IMR-90 (cell line): ENCODE results near the gene ATP1B2. TPM values are rescaled to one million over a fixed set of nuclear protein-coding genes. Genes with fewer than 3 reads are reported as not detected.

Experiments used
- ATAC-seq: fragments of 200-7000 bp; cut with Tn5 transposase; 2 replicates; pipeline ENCODE4 v1.9.1; 2020; ENCODE audit warnings: low read depth, mild to moderate bottlenecking, moderate library complexity
- BruUV-seq: library from RNA; stranded (reverse); fragments of 400-500 nt; replicated peaks from 2 replicates; lab custom pipeline; 2021; lab: Mats Ljungman, UMichigan
- CTCF ChIA-PET: fragments of 300-600 bp; formaldehyde crosslinking; extraction: SDS; loops from one replicate; lab custom pipeline; 2021; ENCODE audit warnings: antibody characterized with exemption; lab: Yijun Ruan, JAX
- POLR2A ChIA-PET: fragments of 300-600 bp; sonication (Branson Sonifier 250); formaldehyde crosslinking; loops from one replicate; lab custom pipeline; 2022; ENCODE audit warnings: antibody characterized with exemption; ENCODE audit not compliant: unreplicated experiment; lab: Charles Lee
- DNase-seq: peaks from one replicate; pipeline ENCODE4 v3.0.0; 2013
- H2AFZ ChIP-seq: replicated peaks from 2 replicates; pipeline ENCODE3; 2013; ENCODE audit warnings: low read length, mild to moderate bottlenecking; ENCODE audit not compliant: poor library complexity
- H2AK5ac ChIP-seq: 2 replicates; pipeline ENCODE4 v1.6.1; 2013; ENCODE audit warnings: low read depth, low read length, inconsistent platforms
- H2AK9ac ChIP-seq: replicated peaks from 2 replicates; pipeline ENCODE3; 2013; ENCODE audit warnings: mild to moderate bottlenecking, low read depth, low read length, moderate library complexity; ENCODE audit not compliant: poor library complexity
- H2BK120ac ChIP-seq: 2 replicates; pipeline ENCODE4 v1.6.1; 2013; ENCODE audit warnings: low read depth, low read length, inconsistent platforms
- H2BK15ac ChIP-seq: 3 replicates; pipeline ENCODE4 v1.6.1; 2013; ENCODE audit warnings: low read depth, low read length, inconsistent platforms
- H2BK20ac ChIP-seq: 2 replicates; pipeline ENCODE4 v1.6.1; 2013; ENCODE audit warnings: low read depth, mild to moderate bottlenecking, inconsistent platforms, low read length, moderate library complexity
- H2BK5ac ChIP-seq: 2 replicates; pipeline ENCODE4 v1.6.1; 2013; ENCODE audit warnings: mild to moderate bottlenecking, low read depth, low read length, inconsistent platforms; ENCODE audit not compliant: poor library complexity, severe bottlenecking
- H3K14ac ChIP-seq: replicated peaks from 2 replicates; pipeline ENCODE4 v1.6.1; 2013; ENCODE audit warnings: low read depth, low read length, inconsistent platforms
- H3K18ac ChIP-seq: 2 replicates; pipeline ENCODE4 v1.6.1; 2013; ENCODE audit warnings: low read depth, low read length, control low read depth
- H3K23ac ChIP-seq: 2 replicates; pipeline ENCODE4 v1.6.1; 2013; ENCODE audit warnings: low read depth, low read length, inconsistent platforms
- H3K27ac ChIP-seq: 2 replicates; pipeline ENCODE4 v1.5.1; 2013; ENCODE audit warnings: mild to moderate bottlenecking, control low read depth, low read length; ENCODE audit not compliant: insufficient read depth
- H3K27me3 ChIP-seq: 2 replicates; pipeline ENCODE4 v1.6.1; 2013; ENCODE audit warnings: low read length; ENCODE audit not compliant: control insufficient read depth, insufficient read depth
- H3K36me3 ChIP-seq: 2 replicates; pipeline ENCODE4 v1.6.1; 2013; ENCODE audit warnings: low read length, mixed read lengths; ENCODE audit not compliant: control insufficient read depth, insufficient read depth
- H3K4ac ChIP-seq: 2 replicates; pipeline ENCODE4 v1.6.1; 2013; ENCODE audit warnings: low read depth, low read length, inconsistent platforms
- H3K4me1 ChIP-seq: 2 replicates; pipeline ENCODE4 v1.6.1; 2013; ENCODE audit warnings: low read length, mixed read lengths; ENCODE audit not compliant: control insufficient read depth, insufficient read depth
- H3K4me2 ChIP-seq: 2 replicates; pipeline ENCODE4 v1.6.1; 2013; ENCODE audit warnings: low read depth, mild to moderate bottlenecking, control low read depth, low read length, moderate library complexity
- H3K4me3 ChIP-seq: 2 replicates; pipeline ENCODE4 v1.5.1; 2013; ENCODE audit warnings: low read depth, mild to moderate bottlenecking, control low read depth, low read length, moderate library complexity; ENCODE audit not compliant: insufficient read depth
- H3K56ac ChIP-seq: 2 replicates; pipeline ENCODE4 v1.6.1; 2013; ENCODE audit warnings: low read length, inconsistent platforms; ENCODE audit not compliant: insufficient read depth; ENCODE audit errors: extremely low read depth
- H3K79me1 ChIP-seq, 2 experiments: 2 replicates each; pipeline ENCODE4 v1.6.1; 2013; ENCODE audit warnings: low read length in 2 of 2, inconsistent platforms in 1 of 2, low read depth in 1 of 2
- H3K9ac ChIP-seq: 2 replicates; pipeline ENCODE4 v1.6.1; 2013; ENCODE audit warnings: low read depth, low read length, control low read depth
- H3K9me1 ChIP-seq: 2 replicates; pipeline ENCODE4 v1.6.1; 2013; ENCODE audit warnings: low read length, inconsistent platforms; ENCODE audit not compliant: insufficient read depth
- H3K9me3 ChIP-seq: 2 replicates; pipeline ENCODE4 v1.6.1; 2013; ENCODE audit warnings: low read length; ENCODE audit not compliant: control insufficient read depth, insufficient read depth
- H4K20me1 ChIP-seq: 2 replicates; pipeline ENCODE4 v1.6.1; 2013; ENCODE audit warnings: low read length, inconsistent platforms; ENCODE audit not compliant: insufficient read depth
- H4K5ac ChIP-seq: 2 replicates; pipeline ENCODE4 v1.6.1; 2013; ENCODE audit warnings: mild to moderate bottlenecking, low read depth, low read length, control low read depth
- H4K8ac ChIP-seq, 2 experiments: 2 replicates each; pipeline ENCODE4 v1.6.1; 2013; ENCODE audit warnings: low read depth in 2 of 2, low read length in 2 of 2, control low read depth in 1 of 2, inconsistent platforms in 1 of 2
- H4K91ac ChIP-seq: 2 replicates; pipeline ENCODE4 v1.6.1; 2013; ENCODE audit warnings: low read depth, low read length, inconsistent platforms; ENCODE audit not compliant: insufficient read depth
- MAZ ChIP-seq: IDR thresholded peaks from 2 replicates; pipeline ENCODE4 v1.6.1; 2012; ENCODE audit warnings: low read depth, mild to moderate bottlenecking, low read length, improper control_type of control experiment, moderate library complexity, borderline replicate concordance
- MXI1 ChIP-seq: IDR thresholded peaks from 2 replicates; pipeline ENCODE4 v1.6.1; 2012; ENCODE audit warnings: low read depth, mild to moderate bottlenecking, low read length, moderate library complexity, borderline replicate concordance
- WGBS, 2 experiments: methylation state at CpG; one replicate each; pipeline versions ENCODE4 v1.1.5 to v1.1.7; 2013; ENCODE audit warnings: missing lambda C conversion rate in 2 of 2; ENCODE audit not compliant: insufficient read length in 1 of 2; ENCODE audit errors: extremely low coverage in 2 of 2; 5-methylcytosine and 5-hydroxymethylcytosine counted together
- dilution Hi-C: fragments of 300-500 bp; cut with HindIII; formaldehyde crosslinking; loops from one replicate; pipeline ENCODE4 v1.14.3; 2018; ENCODE audit warnings: low sequenced_read_pairs; ENCODE audit not compliant: unreplicated experiment
- in situ Hi-C: fragments of 300-500 bp; cut with MboI; formaldehyde crosslinking; loops from 3 replicates; pipeline ENCODE4 v1.14.3; 2019; ENCODE audit warnings: low sequenced_read_pairs, inconsistent platforms, mixed read lengths
- intact Hi-C: fragments of 100-400 bp; cut with micrococcal nuclease; formaldehyde crosslinking; loops from 2 replicates; pipeline ENCODE4 v1.10.0; 2022
- polyA plus RNA-seq, 3 experiments: library from polyadenylated mRNA; depleted of rRNA; stranded (reverse); fragments of >200 nt; gene quantifications; 2 replicates each; pipeline ENCODE4 v1.2.3, GENCODE V29; 2012; ENCODE audit warnings: low replicate concordance in 1 of 3
- total RNA-seq: library from RNA; depleted of rRNA; stranded (reverse); fragments of >200 nt; gene quantifications from 2 replicates; pipeline ENCODE4 v1.2.3, GENCODE V29; 2012
- TF ChIP-seq, protein P1 (sequence below): fragments of 150-350 bp; IDR thresholded peaks from 2 replicates; pipeline ENCODE4 v1.6.1; 2017; ENCODE audit warnings: mild to moderate bottlenecking, antibody characterized with exemption, low read length, low read depth

Gene ATP1B2
- total and polyA plus RNA-seq, 2 of the 4 experiments (the other 2 are of a cell fraction), result 0.02 TPM; not detected in 1

- TF ChIP-seq, protein P1, sequence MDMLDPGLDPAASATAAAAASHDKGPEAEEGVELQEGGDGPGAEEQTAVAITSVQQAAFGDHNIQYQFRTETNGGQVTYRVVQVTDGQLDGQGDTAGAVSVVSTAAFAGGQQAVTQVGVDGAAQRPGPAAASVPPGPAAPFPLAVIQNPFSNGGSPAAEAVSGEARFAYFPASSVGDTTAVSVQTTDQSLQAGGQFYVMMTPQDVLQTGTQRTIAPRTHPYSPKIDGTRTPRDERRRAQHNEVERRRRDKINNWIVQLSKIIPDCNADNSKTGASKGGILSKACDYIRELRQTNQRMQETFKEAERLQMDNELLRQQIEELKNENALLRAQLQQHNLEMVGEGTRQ, result no peak
Measured at GRCh38 chr17:7703584-7704479, 53.1 kb downstream of the ATP1B2 start (continued).

DNA sequence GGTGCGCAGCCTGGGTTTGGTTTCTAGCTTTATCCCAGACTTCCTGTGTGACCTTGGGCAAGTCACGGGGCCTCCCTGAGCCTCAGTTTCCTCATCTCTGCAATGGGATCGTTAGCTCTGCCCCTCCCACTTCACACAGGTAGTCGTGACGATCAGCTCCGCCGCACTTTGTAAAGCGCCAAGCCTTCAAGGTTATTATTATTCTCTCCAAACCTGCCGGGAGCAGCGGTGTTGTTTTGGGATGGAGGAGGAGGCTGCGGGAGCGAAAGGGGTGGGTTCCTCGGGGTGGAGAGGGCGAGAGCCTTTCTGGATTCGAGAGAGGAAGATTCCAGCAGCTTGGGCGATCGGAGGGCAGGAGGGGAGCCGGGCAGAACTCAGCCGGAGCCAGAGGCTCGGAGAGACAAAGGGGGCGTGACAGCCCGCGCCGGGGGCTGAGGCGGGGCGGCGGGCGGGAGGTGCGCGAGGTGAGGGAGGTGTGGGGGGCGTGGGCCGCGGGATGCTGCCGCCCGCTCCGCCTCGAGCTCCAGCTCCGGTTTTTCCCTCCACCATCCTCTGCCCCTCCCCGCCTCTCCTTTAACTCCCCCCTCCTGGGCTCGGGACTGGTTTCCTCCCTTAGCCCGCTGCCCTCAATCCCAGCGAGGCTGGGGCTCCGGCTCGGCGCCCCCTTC is 54.0 kb downstream of the ATP1B2 start, which contains the start of gene EFNB3:
TSS of gene EFNB3 (plus strand) at position 602 of the 668 bp plus-strand sequence. CDS start 397 bp downstream, outside the sequence.
- Histone ChIP-seq H2BK15ac (no peak within 1 kb of the TSS), H3K56ac (no peak within 1 kb of the TSS), H2AFZ (peak within 1 kb of the TSS; percentile 43), H3K36me3 (peaks cover 9% of the 10 kb centered on the region), H3K14ac (no peak within 1 kb of the TSS), H3K4me3 (peak within 1 kb of the TSS; percentile 36), H4K20me1 (no peaks in the 10 kb centered on the region), H2BK120ac (no peak within 1 kb of the TSS), H4K8ac (no peak within 1 kb of the TSS), H2BK5ac (no peak within 1 kb of the TSS), H3K23ac (peak within 1 kb of the TSS; percentile 5), H3K9ac (peak within 1 kb of the TSS; percentile 32; the same call in 1 of the 2 replicates), H2AK5ac (no peak within 1 kb of the TSS), H3K27me3 (peaks cover 41% of the 10 kb centered on the region), H3K4me1 (peaks cover 3% of the 10 kb centered on the region; the same call in 1 of the 2 replicates), H3K18ac (no peak within 1 kb of the TSS), H3K4me2 (peak within 1 kb of the TSS; percentile 80), H2AK9ac (peak within 1 kb of the TSS; percentile 78), H3K9me1 (no peaks in the 10 kb centered on the region), H3K9me3 (no peaks in the 10 kb centered on the region), H3K79me1 (no peaks in the 10 kb centered on the region), H4K5ac (no peak within 1 kb of the TSS), H3K4ac (no peak within 1 kb of the TSS), H4K91ac (no peak within 1 kb of the TSS), H2BK20ac (no peak within 1 kb of the TSS), H3K27ac (no peak within 1 kb of the TSS)
- BruUV-seq, result no TSS peak
- dilution Hi-C loops, result no loop called here
- CTCF ChIA-PET, result interaction anchor here (0.6 to 2.3 kb wide), 2 partner anchors 17 to 63 kb away, joined by 4 to 7 read pairs; partner anchors contain the start of gene TP53
- intact Hi-C loops, result no loop called here
- in situ Hi-C loops, result no loop called here
- POLR2A ChIA-PET, result no interaction called here
- TF ChIP-seq MXI1, result no peak
- TF ChIP-seq MAZ, result peak; percentile 68; the same call in 1 of the 2 replicates
- peak; percentile 83 for ATAC-seq
- no peak for DNase-seq
- WGBS, 2 experiments, result 2% methylated on average over 11 of the region's 45 CpGs; no CpG with 5 or more reads in 1 of the 2 experiments
